ENCODE measurements around the gene HCRT. TPM values are rescaled to one million over a fixed set of nuclear protein-coding genes. Genes with fewer than 3 reads are reported as not detected.

The HCRT gene
- total and polyA plus RNA-seq, 2 of the 4 experiments (the other 2 are of a cell fraction) = not detected

- Histone ChIP-seq H4K91ac (ENCODE audit: insufficient read depth, low read depth, low read length) (no peak overlapping the region), H3K27ac (ENCODE audit: insufficient read depth, low read length) (no peak overlapping the region), H3K23ac (ENCODE audit: low read depth, low read length) (no peak overlapping the region), H3K9me3 (ENCODE audit: control insufficient read depth, insufficient read depth, low read length) (no peaks in the 10 kb centered on the region), H2AFZ (replicated peaks; ENCODE audit: low read length, poor library complexity) (no peak overlapping the region), H3K4ac (ENCODE audit: low read depth, low read length) (no peak overlapping the region), H2BK15ac (ENCODE audit: low read depth, low read length) (no peak overlapping the region), H3K4me1 (ENCODE audit: control insufficient read depth, insufficient read depth, low read length) (peaks cover 9% of the 10 kb centered on the region), H3K9ac (ENCODE audit: low read depth, low read length) (no peak overlapping the region), H3K9me1 (ENCODE audit: insufficient read depth, low read length) (0 out of 2 replicates have a peak, but pooled peaks cover 3% of the 10 kb centered on the region), H4K5ac (ENCODE audit: low read depth, low read length) (no peak overlapping the region), H3K14ac (replicated peaks; ENCODE audit: low read depth, low read length) (no peak overlapping the region), H3K4me2 (ENCODE audit: low read depth, low read length) (no peak overlapping the region), H3K56ac (ENCODE audit: extremely low read depth, insufficient read depth, low read length) (no peak overlapping the region), H4K20me1 (ENCODE audit: insufficient read depth, low read length) (no peaks in the 10 kb centered on the region), H3K79me1 (ENCODE audit: low read depth in 1 of 2, low read length in 2 of 2) (no peaks in the 10 kb centered on the region), H2AK5ac (ENCODE audit: low read depth, low read length) (no peak overlapping the region), H2BK5ac (ENCODE audit: low read depth, low read length, poor library complexity, severe bottlenecking) (no peak overlapping the region), H4K8ac (ENCODE audit: low read depth in 2 of 2, low read length in 2 of 2) (no peak overlapping the region), H2AK9ac (replicated peaks; ENCODE audit: low read depth, low read length, poor library complexity) (peak overlapping the region; percentile 39), H3K18ac (ENCODE audit: low read depth, low read length) (no peak overlapping the region), H3K4me3 (ENCODE audit: insufficient read depth, low read depth, low read length) (no peak overlapping the region), H3K27me3 (ENCODE audit: control insufficient read depth, insufficient read depth, low read length) (peaks cover 14% of the 10 kb centered on the region), H3K36me3 (ENCODE audit: control insufficient read depth, insufficient read depth, low read length) (no peaks in the 10 kb centered on the region), H2BK20ac (ENCODE audit: low read depth, low read length) (no peak overlapping the region), H2BK120ac (ENCODE audit: low read depth, low read length) (no peak overlapping the region)
- BruUV-seq (replicated peaks) = no TSS peak
- in situ Hi-C loops (cut with MboI; ENCODE audit: low sequenced_read_pairs) = no loop called here
- TF ChIP-seq, protein P1, sequence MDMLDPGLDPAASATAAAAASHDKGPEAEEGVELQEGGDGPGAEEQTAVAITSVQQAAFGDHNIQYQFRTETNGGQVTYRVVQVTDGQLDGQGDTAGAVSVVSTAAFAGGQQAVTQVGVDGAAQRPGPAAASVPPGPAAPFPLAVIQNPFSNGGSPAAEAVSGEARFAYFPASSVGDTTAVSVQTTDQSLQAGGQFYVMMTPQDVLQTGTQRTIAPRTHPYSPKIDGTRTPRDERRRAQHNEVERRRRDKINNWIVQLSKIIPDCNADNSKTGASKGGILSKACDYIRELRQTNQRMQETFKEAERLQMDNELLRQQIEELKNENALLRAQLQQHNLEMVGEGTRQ (IDR thresholded peaks at IDR 0.05; ENCODE audit: low read depth, low read length) = no peak
- TF ChIP-seq, protein P2, sequence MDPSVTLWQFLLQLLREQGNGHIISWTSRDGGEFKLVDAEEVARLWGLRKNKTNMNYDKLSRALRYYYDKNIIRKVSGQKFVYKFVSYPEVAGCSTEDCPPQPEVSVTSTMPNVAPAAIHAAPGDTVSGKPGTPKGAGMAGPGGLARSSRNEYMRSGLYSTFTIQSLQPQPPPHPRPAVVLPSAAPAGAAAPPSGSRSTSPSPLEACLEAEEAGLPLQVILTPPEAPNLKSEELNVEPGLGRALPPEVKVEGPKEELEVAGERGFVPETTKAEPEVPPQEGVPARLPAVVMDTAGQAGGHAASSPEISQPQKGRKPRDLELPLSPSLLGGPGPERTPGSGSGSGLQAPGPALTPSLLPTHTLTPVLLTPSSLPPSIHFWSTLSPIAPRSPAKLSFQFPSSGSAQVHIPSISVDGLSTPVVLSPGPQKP (IDR thresholded peaks at IDR 0.05; ENCODE audit: borderline replicate concordance, low read depth, low read length) = no peak
- TF ChIP-seq RAD21 (IDR thresholded peaks at IDR 0.05; ENCODE audit: low read length) = no peak
- no peak for TF ChIP-seq RCOR1 (IDR thresholded peaks at IDR 0.05; ENCODE audit: insufficient replicate concordance, low read length)
- TF ChIP-seq NFE2L2 (IDR thresholded peaks at IDR 0.05; ENCODE audit: low read depth, low read length) = no peak
- no peak for TF ChIP-seq MAZ (IDR thresholded peaks at IDR 0.05; ENCODE audit: borderline replicate concordance, low read depth, low read length)
- TF ChIP-seq SMC3 (IDR thresholded peaks at IDR 0.05; ENCODE audit: low read depth, low read length) = no peak
- TF ChIP-seq CTCF (conservative IDR thresholded peaks at IDR 0.05; ENCODE audit: low read depth, low read length) = no peak
- TF ChIP-seq MAFK (IDR thresholded peaks at IDR 0.05; ENCODE audit: low read depth, low read length) = no peak
- no peak for TF ChIP-seq CHD1 (IDR thresholded peaks at IDR 0.05; ENCODE audit: low read depth, low read length)
- TF ChIP-seq MXI1 (IDR thresholded peaks at IDR 0.05; ENCODE audit: borderline replicate concordance, low read depth, low read length) = no peak
- TF ChIP-seq BHLHE40 (IDR thresholded peaks at IDR 0.05; ENCODE audit: low read depth, low read length) = no peak
- TF ChIP-seq POLR2A (IDR thresholded peaks at IDR 0.05; ENCODE audit: low read depth, low read length) = no peak
- no peak for ATAC-seq (ENCODE audit: low read depth)
- dilution Hi-C loops (cut with HindIII; ENCODE audit: low sequenced_read_pairs, unreplicated experiment) = no loop called here
- intact Hi-C loops (cut with micrococcal nuclease) = no loop called here
- DNase-seq = no peak
- ChIA-PET POLR2A (ENCODE audit: unreplicated experiment) (no interaction called here), CTCF (no interaction called here)
- WGBS, 2 experiments (ENCODE audit: extremely low coverage in 2 of 2, insufficient read length in 1 of 2) = no CpG with 5 or more reads among the region's 7 CpGs
These were observed 324 bp upstream of the HCRT start for GRCh38 chr17:42185621-42185930.

All from IMR-90 (cell line).